Esophagus squamous epithelium (tissue), 5 donors: ENCODE measurements around the gene SH3PXD2A. TPM values are rescaled to one million over a fixed set of nuclear protein-coding genes. Genes with fewer than 3 reads are reported as not detected.

ENCODE experiments used
- DNase-seq: peaks from one replicate; lab custom pipeline; 2025; lab: John Stamatoyannopoulos, UW
- H3K27ac ChIP-seq, 4 donors: fragments of 200-600 bp; sonication (generic); one replicate each; pipeline ENCODE4 v1.5.1; 2016 to 2019; ENCODE audit warnings: mild to moderate bottlenecking in 1 of 4
- H3K27me3 ChIP-seq, 4 donors: fragments of 200-600 bp; sonication (generic); 1 replicate in 3 of 4; 2 replicates in 1 of 4; pipeline versions ENCODE4 v1.5.1 to v1.6.0; 2017 to 2021; ENCODE audit warnings: antibody characterized with exemption in 1 of 4
- H3K36me3 ChIP-seq, 3 donors: fragments of 200-600 bp; sonication (generic); one replicate each; pipeline ENCODE4 v1.5.1; 2016 to 2019
- H3K4me1 ChIP-seq, 3 donors: fragments of 200-600 bp; sonication (generic); one replicate each; pipeline ENCODE4 v1.5.1; 2017 to 2019
- H3K4me3 ChIP-seq, 4 donors: fragments of 200-600 bp; sonication (generic); 1 replicate in 3 of 4; 2 replicates in 1 of 4; pipeline ENCODE4 v1.5.1; 2016 to 2019; ENCODE audit warnings: mild to moderate bottlenecking in 2 of 4, moderate library complexity in 1 of 4
- H3K9me3 ChIP-seq, 3 donors: fragments of 200-600 bp; sonication (generic); one replicate each; pipeline ENCODE4 v1.5.1; 2016 to 2019
- CTCF ChIP-seq, 6 experiments: fragments of 450-650 bp in 4 of 6; fragments of 200-600 bp in 2 of 6; sonication (generic) in 2 of 6; IDR thresholded peaks; one replicate each; pipeline ENCODE4 v1.5.1; 2016 to 2019; ENCODE audit warnings: antibody characterized with exemption in 6 of 6, mild to moderate bottlenecking in 4 of 6, moderate library complexity in 4 of 6
- POLR2A ChIP-seq, 4 donors: fragments of 450-650 bp; IDR thresholded peaks; one replicate each; pipeline ENCODE4 v1.6.1; 2017; ENCODE audit warnings: antibody characterized with exemption in 4 of 4, mild to moderate bottlenecking in 4 of 4, moderate library complexity in 3 of 4
- WGBS, 2 donors: methylation state at CpG; one replicate each; pipeline ENCODE4 v1.1.5; 2018; 5-methylcytosine and 5-hydroxymethylcytosine counted together
- intact Hi-C: fragments of 100-400 bp; cut with DNase I; formaldehyde crosslinking; loops from one replicate; pipeline ENCODE4 v1.15.0; 2022
- total RNA-seq, 4 donors: library from RNA; depleted of rRNA; stranded (reverse); fragments of >200 nt; gene quantifications; one replicate each; pipeline ENCODE4 v1.1.0, GENCODE V29; 2016
- donor health status: DM: yes; HTN: yes; CAD: no.

The SH3PXD2A gene
- total RNA-seq, 4 donors from 2014 or later = 25.1 to 57.8 (median 42.7) TPM

- intact Hi-C loops = no loop called here
- DNase-seq = no peak
- peaks cover under 1 to 21% (median 4%) of the 10 kb centered on the region in 3 donors for H3K4me1 ChIP-seq
- no peak overlapping the region for H3K4me3 ChIP-seq
- H3K27me3 ChIP-seq = no peaks in the 10 kb centered on the region
- peaks cover 0 to 13% (median 11%) of the 10 kb centered on the region in 3 donors for H3K9me3 ChIP-seq
- 53 to 77% methylated on average over 1 of the region's 1 CpG for WGBS, 2 donors
- H3K27ac ChIP-seq = no peak overlapping the region
- TF ChIP-seq POLR2A (IDR thresholded peaks at IDR 0.05) (no peak), CTCF (IDR thresholded peaks at IDR 0.05) (no peak)
- H3K36me3 ChIP-seq = no peaks in the 10 kb centered on the region
Observed at GRCh38 chr10:103861505-103861904, 6.1 kb upstream of the SH3PXD2A start.

DNA sequence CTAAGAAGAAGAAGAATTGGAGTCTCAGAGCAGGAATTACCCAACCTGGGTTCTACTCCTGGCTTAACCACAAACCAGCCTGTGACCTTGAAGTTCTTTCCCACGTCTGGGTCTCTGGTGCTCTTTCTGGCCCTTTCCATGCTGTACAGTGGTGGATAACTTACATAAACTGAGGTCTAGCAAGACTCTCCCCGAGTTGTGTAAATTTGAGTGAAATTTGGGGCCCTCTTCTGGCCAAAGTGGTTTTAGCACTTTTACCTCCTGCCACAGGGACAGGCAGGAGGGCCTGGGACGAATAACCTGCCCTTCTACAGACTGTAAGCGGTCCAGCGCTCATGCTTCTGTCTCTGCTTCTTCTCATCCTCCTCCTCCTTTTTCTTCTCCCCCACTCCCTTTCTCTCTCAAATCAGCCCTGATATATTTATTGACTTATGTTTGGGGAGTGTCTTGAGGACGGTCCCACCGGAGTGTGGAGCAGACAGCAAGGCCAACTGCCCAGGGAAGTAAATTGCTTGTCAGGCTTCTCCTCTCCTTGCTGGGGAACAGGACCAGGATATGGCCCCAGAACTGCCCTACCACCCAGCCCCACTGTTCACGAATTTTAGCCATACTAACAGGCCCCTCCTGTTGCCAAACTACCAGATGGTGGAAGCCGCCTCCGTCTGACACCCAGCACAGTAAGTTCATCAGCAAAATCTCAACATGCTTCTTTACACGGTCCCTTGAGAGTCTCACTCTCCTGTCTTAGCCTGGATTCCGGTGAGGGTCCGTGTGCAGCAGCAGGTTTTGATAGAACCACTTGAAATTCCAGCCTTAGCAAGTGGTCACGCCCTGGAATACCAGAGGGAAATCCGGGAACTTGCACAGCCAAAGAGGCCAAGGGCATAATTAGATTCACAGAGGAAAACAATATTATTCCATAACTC, 4.0 kb upstream of the SH3PXD2A start:
- TF ChIP-seq CTCF (IDR thresholded peaks at IDR 0.05) (peak in 5 of 6 experiments; percentile 73 to 83 (median 74)), POLR2A (IDR thresholded peaks at IDR 0.05) (no peak)
- peaks cover 12 to 38% (median 12%) of the 10 kb centered on the region in 3 donors for H3K4me1 ChIP-seq
- intact Hi-C loops = loop anchor here (5.0 to 10.0 kb wide), 2 partner anchors 75 to 147 kb away; no protein-coding TSS in a partner anchor
- no peak overlapping the region for H3K4me3 ChIP-seq
- H3K27ac ChIP-seq = peak overlapping the region in 2 of 4 donors; percentile 44 to 46
- H3K36me3 ChIP-seq = no peaks in the 10 kb centered on the region
- H3K27me3 ChIP-seq = no peaks in the 10 kb centered on the region
- WGBS, 2 donors = 44 to 57% methylated on average over 11 to 13 of the region's 15 CpGs
- no peak for DNase-seq
- no peaks in the 10 kb centered on the region for H3K9me3 ChIP-seq

DNA sequence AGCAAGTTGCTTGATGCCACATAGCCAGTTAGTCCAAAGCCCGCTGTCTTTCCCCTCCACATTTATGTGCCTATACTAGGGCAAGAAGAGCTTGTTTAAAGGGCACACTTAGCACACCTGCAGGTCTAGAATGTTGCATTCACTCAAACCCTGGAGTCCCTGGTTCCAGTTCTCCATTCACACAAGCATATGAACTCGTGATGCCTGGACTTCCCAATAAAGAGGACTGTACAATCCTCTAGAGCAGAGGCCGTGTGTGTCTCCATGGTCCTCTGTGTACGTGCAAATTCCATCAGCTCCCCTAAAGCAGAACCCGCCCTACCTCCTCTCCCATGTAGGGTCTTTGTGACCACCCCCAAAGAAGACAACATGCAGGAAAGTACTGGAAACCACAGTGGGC, 3.0 kb upstream of the SH3PXD2A start:
- Histone ChIP-seq H3K27ac (peak overlapping the region in 1 of 4 donors; percentile 46), H3K27me3 (no peaks in the 10 kb centered on the region), H3K4me1 (peaks cover 22 to 49% (median 22%) of the 10 kb centered on the region in 3 donors), H3K9me3 (no peaks in the 10 kb centered on the region), H3K36me3 (no peaks in the 10 kb centered on the region), H3K4me3 (no peak overlapping the region)
- TF ChIP-seq POLR2A (IDR thresholded peaks at IDR 0.05) = no peak
- TF ChIP-seq CTCF (IDR thresholded peaks at IDR 0.05) = no peak
- DNase-seq = no peak
- WGBS, 2 donors = 77 to 85% methylated on average over 5 of the region's 5 CpGs
- intact Hi-C loops = loop anchor here (5.0 to 10.0 kb wide), 2 partner anchors 74 to 146 kb away; no protein-coding TSS in a partner anchor

- H3K4me3 ChIP-seq = no peak overlapping the region
- 83 to 90% methylated on average over 2 to 5 of the region's 5 CpGs for WGBS, 2 donors
- H3K36me3 ChIP-seq = no peaks in the 10 kb centered on the region
- DNase-seq = no peak
- intact Hi-C loops = loop anchor here (5.0 to 10.0 kb wide), 2 partner anchors 72 to 144 kb away; no protein-coding TSS in a partner anchor
- peaks cover 31 to 64% (median 36%) of the 10 kb centered on the region in 3 donors for H3K4me1 ChIP-seq
- no peak for TF ChIP-seq POLR2A (IDR thresholded peaks at IDR 0.05)
- TF ChIP-seq CTCF (IDR thresholded peaks at IDR 0.05) = no peak
- no peaks in the 10 kb centered on the region for H3K27me3 ChIP-seq
- H3K9me3 ChIP-seq = no peaks in the 10 kb centered on the region
- peak overlapping the region in 2 of 4 donors; percentile 91 to 93 for H3K27ac ChIP-seq
Observed at GRCh38 chr10:103856797-103857170, 1.4 kb upstream of the SH3PXD2A start.
